SKM-1 (cell line): Measurements from ENCODE around the gene IL17F.

Experiments used
- DNase-seq: peaks from one replicate; lab custom pipeline; 2025; ENCODE audit not compliant: unreplicated experiment; lab: John Stamatoyannopoulos, UW

Gene IL17F

DNA sequence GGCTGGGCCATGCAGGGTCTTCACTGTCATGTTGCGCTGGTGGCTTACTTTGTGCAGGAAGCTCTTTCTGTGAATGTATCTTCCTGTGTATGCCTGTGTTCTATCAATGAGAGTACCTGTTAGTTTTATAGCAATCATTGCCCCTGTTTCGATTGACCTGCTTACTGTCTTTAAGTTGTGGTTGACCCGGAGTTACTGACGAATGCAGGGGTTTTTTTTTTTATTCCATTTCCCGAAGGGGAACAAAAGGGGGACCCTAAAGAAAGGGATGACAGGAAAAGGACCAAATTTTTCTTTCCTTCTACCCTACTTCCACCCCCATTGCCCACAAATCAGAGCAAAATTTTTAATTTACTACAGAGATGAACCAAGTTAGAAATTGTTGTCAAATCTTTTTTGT lies at the start of gene IL17F:
IL17F (minus strand) TSS at position 101 of the 400 bp plus-strand sequence; CDS start at position 30, 71 bp downstream.
- no peak for DNase-seq

DNA sequence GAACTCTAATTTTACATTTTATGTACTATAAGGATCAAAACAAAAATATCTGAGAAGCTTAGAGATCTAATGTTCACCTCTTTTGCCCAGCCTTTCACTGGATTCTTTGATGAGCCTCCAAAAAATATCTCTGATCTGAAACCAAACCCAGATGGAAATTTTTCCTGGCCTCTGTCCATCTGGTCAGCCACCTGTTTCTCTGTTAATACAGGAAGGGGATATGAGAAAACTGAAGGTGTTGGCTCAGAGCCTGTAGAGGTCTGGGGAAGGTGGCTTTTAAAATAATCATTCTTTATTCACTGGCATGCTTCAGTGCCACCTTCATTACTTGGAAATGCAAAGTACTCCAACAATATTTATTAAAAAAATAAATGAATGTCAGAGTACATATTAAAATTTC lies 48.8 kb upstream of the IL17F start:
- no peak for DNase-seq

GRCh38 chr6:52288841-52289240 lies 44.5 kb upstream of the IL17F start:
- DNase-seq, result no peak

- no peak for DNase-seq
These were observed 43.9 kb upstream of the IL17F start for GRCh38 chr6:52288216-52288615.

DNA sequence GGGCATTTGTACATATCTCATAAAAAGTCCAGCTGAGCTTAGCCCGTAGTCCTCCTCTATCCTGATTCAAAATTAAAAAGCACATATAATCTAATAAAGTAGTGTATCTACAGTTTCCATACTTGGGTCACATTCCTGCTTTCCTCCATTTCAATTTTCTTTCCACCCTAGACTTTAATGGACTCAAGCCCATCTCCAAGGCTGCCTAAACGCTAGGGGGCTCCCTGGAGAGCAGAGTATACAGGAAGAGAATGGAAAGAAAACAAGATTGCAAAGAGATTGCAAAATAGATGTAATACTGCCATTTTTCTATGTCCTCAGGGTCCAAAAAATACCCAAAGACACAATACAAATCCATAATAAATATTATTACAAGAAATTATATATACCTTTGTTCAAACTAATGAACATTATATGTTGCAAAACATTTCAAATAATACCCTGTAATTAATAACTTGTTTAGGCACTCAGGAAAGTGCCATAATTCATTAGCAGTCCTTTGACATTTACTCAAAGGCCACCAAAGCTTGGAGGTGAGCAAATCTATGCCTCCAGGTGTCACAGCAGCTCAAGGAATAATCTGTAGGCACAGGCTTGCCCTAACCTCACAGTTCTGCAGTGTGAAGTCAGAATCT lies 42.6 kb upstream of the IL17F start:
- peak; percentile 80 for DNase-seq

- no peak for DNase-seq
These were observed 41.1 kb upstream of the IL17F start for GRCh38 chr6:52285177-52286068.

DNA sequence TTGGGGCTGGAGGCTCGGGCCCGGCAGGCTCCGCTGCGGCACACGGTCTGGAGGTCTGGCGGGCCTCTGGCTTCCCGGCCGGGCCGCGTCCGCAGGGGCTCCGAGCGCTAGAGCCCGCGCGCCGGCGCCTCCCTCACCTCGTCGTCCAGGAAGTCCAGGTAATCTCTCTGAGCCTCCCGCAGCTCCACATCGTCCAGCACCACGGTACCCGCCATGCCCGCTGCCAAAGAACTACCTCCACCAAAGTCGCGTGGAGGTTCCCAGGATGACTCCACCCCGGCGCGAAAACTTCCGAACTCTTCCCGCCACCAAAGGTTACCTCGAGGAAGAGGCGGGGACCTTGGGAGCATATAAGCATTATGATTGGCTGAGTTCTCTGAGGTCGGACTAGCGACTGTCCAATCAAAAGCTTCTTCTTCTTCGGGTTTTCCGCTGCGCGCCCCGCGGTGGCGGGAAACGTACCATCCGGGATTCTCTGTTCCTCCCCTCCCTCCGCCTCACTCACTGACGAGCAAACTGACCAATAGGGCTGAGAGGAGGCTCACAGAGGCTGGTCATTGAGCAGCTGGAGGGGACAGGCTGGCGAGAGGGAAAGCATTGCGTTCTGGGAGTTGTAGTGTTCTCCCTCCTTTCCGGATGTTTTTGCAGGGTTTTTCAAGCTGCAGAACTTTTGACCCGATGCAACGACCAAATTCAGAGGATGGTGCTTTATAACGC lies 40.3 kb upstream of the IL17F start, which contains the start of gene MCM3:
MCM3 (minus strand) TSS at position 283 of the 717 bp plus-strand sequence; CDS start at position 215, 68 bp downstream.
- DNase-seq, result peak; percentile 99

DNA sequence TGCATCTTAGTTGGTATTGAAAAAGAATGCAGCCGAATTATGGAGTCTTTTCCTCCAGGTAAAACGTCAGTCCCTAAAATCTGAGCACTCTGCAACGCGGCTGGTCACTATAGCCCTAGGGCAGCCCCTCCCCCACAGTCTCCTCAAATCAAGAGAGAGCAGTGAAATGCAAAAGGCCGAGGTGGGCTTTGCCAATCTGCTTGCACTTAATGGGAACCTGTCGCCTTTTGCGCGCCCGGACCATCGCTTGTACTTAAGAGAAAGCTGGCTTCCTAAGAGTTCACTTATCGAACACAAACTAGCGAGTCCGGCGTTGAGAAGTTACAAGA lies 39.8 kb upstream of the IL17F start:
- DNase-seq, result no peak

DNA sequence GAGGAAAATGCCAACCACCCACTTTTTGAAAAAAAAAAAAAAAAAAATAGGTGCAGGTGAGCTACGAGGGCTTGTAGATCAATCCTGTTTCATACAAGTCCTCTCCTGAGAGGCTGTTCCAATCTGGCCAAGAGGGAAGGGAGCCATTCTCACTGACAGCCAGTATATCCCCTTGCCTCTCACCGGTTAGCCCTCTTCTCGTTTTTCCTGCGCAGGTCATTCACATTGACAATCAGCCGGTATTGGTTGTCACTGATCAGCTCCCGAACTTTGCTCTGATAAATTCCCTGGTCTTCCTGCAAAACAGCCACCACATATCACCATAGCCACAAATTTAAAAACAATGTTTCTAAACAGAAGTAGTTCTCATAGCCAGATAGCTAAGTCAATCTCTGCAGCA lies 38.8 kb upstream of the IL17F start:
- no peak for DNase-seq

- DNase-seq, result no peak
These were observed 31.8 kb upstream of the IL17F start for GRCh38 chr6:52276130-52276529.

- no peak for DNase-seq
These were observed 27.7 kb upstream of the IL17F start for GRCh38 chr6:52271852-52272460.

- peak; percentile 46 for DNase-seq
These were observed 19.6 kb upstream of the IL17F start for GRCh38 chr6:52263709-52264540.

DNA sequence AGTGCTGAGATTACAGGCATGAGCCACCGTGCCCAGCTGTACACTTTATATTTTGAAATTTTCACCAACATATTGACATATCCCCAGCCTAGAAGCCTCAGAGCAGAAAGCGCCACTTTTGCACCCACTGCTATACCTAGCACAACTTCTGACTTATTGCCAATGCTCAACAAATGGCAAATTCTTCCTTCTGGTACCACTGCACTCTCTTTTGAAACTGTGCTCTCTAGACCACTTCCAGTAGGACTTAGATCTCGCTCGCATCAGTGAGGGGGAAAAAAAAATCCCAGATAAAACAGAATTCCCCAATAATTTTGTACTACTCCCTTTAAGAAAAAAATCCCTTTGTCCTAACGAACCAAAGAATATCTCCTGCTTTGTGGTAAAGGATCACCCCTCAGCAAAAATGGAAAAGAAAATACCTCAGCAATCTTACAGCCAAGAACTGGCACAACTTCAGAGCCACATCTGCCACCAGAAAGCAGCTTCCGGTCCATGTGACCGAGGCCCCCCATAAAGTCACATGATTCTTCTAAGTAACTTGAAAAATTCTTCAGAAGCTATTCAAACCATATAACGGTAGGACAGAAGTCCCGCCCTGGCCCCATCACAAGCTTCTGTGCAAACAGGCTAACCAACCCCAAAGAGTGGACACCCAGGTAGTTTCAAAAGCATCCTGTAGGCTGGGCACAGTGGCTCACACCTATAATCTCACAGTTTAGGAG lies 18.5 kb upstream of the IL17F start:
- DNase-seq, result no peak

GRCh38 chr6:52261229-52261628 lies 16.9 kb upstream of the IL17F start:
- DNase-seq, result no peak

DNA sequence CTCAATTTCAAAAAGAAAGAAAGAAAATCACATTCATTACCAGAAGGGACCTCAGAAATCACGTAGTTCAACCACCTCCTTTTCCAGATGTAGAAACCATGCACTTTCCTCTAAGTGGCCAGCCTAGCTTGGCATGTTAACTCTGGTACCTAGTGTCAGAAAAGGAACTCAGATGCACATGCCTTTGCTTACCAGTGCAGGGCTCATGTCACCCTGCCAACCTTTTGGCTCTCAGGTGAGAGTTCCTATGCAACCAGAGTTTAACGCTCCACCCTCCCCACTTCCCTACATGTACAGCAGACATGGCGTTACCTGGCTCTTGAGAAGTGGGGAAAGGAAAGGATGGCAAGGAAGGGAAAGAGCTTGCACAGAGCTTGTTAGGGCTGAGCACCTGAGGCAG lies 16.3 kb upstream of the IL17F start:
- no peak for DNase-seq

- DNase-seq, result no peak
These were observed 11.1 kb upstream of the IL17F start for GRCh38 chr6:52255434-52255833.

- no peak for DNase-seq
These were observed 10.6 kb upstream of the IL17F start for GRCh38 chr6:52254731-52255378.

- DNase-seq, result no peak
These were observed 9.2 kb upstream of the IL17F start for GRCh38 chr6:52253494-52253893.

DNA sequence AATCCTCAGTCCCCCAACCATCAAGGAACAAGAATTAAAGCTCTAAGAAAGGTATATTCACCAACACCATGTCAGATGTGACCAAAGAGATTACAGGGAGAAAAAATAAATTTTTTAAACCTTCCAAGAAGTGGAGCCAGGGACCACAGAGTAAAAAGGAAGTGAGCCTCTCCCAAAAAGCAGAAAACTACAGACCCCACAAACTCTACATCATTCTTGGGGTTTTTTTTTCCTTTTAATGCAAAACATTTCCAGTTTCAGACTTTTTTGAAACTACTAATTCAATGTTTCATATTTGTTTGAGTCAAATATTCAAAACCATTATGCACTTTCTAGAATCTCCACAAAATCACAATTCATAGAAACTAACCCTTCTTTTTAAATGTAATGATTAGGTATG lies 6.8 kb upstream of the IL17F start:
- DNase-seq, result no peak
